ENCODE results near the gene EHF. TPM values are rescaled to one million over a fixed set of nuclear protein-coding genes. Genes with fewer than 3 reads are reported as not detected.
A peak's percentile ranks its signal among the peaks of the same experiment; 100 is the strongest.

The EHF gene
- total and polyA plus RNA-seq, 9 of the 15 experiments (the other 6 are each of a cell fraction or from before 2014, with no cell fraction given): 0.04 to 0.54 (median 0.37) TPM

DNA sequence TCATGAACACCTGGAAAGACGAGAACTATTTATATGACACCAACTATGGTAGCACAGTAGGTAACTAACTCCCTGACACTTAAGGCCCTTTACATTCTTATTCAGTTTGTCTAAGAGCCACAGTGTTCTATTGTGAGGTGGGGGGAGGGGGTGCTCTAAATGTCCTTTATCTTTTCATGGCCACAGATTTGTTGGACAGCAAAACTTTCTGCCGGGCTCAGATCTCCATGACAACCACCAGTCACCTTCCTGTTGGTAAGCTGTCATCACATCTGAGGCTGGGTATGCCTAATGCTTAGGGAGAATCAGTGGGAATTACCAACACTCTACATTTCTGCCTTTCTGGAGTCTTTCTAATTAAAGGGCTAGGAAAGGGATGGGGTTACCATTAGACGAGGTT, 30.7 kb downstream of the EHF start (continued):
- TF ChIP-seq, protein P1, sequence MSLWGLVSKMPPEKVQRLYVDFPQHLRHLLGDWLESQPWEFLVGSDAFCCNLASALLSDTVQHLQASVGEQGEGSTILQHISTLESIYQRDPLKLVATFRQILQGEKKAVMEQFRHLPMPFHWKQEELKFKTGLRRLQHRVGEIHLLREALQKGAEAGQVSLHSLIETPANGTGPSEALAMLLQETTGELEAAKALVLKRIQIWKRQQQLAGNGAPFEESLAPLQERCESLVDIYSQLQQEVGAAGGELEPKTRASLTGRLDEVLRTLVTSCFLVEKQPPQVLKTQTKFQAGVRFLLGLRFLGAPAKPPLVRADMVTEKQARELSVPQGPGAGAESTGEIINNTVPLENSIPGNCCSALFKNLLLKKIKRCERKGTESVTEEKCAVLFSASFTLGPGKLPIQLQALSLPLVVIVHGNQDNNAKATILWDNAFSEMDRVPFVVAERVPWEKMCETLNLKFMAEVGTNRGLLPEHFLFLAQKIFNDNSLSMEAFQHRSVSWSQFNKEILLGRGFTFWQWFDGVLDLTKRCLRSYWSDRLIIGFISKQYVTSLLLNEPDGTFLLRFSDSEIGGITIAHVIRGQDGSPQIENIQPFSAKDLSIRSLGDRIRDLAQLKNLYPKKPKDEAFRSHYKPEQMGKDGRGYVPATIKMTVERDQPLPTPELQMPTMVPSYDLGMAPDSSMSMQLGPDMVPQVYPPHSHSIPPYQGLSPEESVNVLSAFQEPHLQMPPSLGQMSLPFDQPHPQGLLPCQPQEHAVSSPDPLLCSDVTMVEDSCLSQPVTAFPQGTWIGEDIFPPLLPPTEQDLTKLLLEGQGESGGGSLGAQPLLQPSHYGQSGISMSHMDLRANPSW (CRISPR knock-in tag; IDR thresholded peaks at IDR 0.05): no peak
- TF ChIP-seq CREM (IDR thresholded peaks at IDR 0.05; ENCODE audit: low read depth): no peak
- no peak for TF ChIP-seq ZNF263 (CRISPR knock-in tag; IDR thresholded peaks at IDR 0.05; ENCODE audit: borderline replicate concordance)
- TF ChIP-seq, protein P2, sequence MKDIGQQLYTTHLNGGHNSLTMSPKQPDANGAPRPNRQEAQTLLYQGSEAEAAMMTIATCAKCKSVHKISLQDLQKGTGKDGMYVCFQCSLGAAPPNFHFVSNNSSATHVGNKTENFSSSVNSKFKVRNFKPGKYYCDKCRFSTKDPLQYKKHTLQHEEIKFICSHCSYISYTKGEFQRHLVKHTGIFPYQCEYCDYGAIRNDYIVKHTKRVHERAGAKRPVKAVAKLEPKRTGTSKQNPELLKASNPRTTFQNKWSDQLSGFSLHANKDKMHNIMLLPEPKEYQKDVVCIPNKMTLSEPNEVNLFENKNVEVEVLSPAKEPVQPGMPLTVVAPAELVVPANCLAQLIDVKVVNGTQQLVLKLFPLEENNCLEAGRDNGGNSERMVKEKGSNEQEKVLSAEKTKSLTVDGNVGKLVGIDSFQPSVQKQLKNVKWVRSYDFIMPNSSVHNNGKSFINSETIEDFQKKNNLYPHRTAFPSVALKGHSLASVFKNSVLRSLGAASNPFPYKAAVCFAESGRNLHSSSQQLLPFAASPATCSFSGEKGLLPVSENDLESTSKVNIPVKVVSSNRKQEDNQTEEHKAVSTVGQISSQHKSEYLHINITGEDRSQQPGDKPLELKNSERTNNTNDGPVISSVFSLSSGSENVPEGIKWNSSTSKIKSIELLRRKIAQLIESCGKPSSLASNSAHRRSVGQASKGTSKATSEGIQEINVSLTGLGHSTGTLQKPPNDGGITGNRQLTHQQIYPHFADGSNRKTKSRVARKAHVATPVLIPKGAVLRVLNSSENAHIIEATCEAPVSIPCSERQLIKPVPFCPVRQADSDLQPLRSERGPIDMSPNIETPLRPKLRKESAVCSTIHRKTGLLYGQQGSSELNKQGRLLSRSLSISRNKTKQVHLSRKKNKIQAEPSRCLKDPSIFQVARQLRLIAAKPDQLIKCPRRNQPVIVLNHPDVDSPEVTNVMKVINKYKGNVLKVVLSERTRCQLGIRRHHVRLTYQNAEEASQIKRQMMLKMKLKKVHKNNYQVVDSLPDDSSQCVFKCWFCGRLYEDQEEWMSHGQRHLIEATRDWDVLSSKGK (CRISPR knock-in tag; IDR thresholded peaks at IDR 0.05): no peak
- 0 out of 2 replicates have a peak, but pooled peaks have one; percentile 14 for TF ChIP-seq TAL1 (IDR thresholded peaks at IDR 0.05)
- TF ChIP-seq, protein P3, sequence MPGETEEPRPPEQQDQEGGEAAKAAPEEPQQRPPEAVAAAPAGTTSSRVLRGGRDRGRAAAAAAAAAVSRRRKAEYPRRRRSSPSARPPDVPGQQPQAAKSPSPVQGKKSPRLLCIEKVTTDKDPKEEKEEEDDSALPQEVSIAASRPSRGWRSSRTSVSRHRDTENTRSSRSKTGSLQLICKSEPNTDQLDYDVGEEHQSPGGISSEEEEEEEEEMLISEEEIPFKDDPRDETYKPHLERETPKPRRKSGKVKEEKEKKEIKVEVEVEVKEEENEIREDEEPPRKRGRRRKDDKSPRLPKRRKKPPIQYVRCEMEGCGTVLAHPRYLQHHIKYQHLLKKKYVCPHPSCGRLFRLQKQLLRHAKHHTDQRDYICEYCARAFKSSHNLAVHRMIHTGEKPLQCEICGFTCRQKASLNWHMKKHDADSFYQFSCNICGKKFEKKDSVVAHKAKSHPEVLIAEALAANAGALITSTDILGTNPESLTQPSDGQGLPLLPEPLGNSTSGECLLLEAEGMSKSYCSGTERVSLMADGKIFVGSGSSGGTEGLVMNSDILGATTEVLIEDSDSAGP (CRISPR knock-in tag; IDR thresholded peaks at IDR 0.05): no peak
- TF ChIP-seq KDM5B (IDR thresholded peaks at IDR 0.05; ENCODE audit: insufficient replicate concordance, low read depth, low read length): no peak
- TF ChIP-seq TCF7L2 (IDR thresholded peaks at IDR 0.05; ENCODE audit: low read depth, low read length): no peak
- TF ChIP-seq, protein P4, sequence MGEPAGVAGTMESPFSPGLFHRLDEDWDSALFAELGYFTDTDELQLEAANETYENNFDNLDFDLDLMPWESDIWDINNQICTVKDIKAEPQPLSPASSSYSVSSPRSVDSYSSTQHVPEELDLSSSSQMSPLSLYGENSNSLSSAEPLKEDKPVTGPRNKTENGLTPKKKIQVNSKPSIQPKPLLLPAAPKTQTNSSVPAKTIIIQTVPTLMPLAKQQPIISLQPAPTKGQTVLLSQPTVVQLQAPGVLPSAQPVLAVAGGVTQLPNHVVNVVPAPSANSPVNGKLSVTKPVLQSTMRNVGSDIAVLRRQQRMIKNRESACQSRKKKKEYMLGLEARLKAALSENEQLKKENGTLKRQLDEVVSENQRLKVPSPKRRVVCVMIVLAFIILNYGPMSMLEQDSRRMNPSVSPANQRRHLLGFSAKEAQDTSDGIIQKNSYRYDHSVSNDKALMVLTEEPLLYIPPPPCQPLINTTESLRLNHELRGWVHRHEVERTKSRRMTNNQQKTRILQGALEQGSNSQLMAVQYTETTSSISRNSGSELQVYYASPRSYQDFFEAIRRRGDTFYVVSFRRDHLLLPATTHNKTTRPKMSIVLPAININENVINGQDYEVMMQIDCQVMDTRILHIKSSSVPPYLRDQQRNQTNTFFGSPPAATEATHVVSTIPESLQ (CRISPR knock-in tag; IDR thresholded peaks at IDR 0.05): no peak
- TF ChIP-seq MIER1 (IDR thresholded peaks at IDR 0.05; ENCODE audit: low read depth): no peak
- TF ChIP-seq ILK (tag; IDR thresholded peaks at IDR 0.05; ENCODE audit: borderline replicate concordance, low read depth): no peak
- TF ChIP-seq RBM22 (IDR thresholded peaks at IDR 0.05; ENCODE audit: low read depth, low read length, poor library complexity, severe bottlenecking): no peak
- TF ChIP-seq SAP30 (IDR thresholded peaks at IDR 0.05; ENCODE audit: borderline replicate concordance, insufficient read depth, low read depth, low read length, poor library complexity, severe bottlenecking): no peak

Measured in K562 (cell line).